HG03469 (cell line): ENCODE data around the gene DCAF5.

Source experiments
- ATAC-seq: cut with Tn5 transposase; IDR thresholded peaks from one replicate; pipeline ENCODE4 v1.9.1; 2021; ENCODE audit warnings: mild to moderate bottlenecking, moderate library complexity, moderate number of reproducible peaks; ENCODE audit not compliant: unreplicated experiment

The DCAF5 gene

DNA sequence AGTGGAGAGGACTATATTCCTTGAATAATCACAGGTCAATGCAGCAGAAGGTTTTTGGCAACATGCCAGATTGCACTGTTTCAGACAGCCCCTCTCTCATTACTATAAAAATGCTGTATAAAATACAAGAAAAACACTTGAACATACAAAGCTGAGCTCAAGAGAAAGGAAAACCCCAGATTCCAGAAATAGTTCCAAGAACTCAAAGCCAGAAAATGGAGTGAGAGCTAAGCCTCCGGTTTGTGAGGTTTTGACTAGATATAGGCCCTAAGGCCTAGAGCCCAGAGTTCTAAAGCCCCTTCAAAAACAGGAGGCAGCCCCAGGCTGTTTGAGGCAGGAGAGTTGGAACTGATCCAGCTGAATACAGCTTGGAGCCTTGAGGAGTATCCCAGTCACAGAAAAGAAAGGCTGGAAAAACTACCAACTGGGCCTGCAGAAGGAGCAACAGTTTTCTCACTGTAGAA lies 144.5 kb downstream of the DCAF5 start:
- ATAC-seq: no peak

DNA sequence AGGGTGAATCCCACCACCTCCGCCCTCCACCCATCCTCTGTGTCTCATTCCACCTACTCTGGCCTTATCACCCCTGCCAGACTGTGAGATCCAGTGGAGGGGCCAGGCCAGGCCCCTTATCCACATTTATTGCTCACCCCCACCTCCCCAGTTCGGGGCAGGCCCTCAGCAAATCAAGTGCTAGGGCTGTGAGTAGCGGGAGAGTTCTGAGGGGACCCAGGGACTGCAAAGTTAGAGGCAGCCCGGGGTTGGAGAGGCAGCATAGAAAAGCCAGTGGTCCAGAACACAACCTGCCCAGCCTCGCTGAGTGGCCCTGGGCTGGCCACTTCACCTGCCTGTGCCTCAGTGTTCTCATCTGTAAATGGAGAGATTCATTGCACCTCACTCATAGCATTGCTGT lies 146.6 kb downstream of the DCAF5 start:
- ATAC-seq: no peak

DNA sequence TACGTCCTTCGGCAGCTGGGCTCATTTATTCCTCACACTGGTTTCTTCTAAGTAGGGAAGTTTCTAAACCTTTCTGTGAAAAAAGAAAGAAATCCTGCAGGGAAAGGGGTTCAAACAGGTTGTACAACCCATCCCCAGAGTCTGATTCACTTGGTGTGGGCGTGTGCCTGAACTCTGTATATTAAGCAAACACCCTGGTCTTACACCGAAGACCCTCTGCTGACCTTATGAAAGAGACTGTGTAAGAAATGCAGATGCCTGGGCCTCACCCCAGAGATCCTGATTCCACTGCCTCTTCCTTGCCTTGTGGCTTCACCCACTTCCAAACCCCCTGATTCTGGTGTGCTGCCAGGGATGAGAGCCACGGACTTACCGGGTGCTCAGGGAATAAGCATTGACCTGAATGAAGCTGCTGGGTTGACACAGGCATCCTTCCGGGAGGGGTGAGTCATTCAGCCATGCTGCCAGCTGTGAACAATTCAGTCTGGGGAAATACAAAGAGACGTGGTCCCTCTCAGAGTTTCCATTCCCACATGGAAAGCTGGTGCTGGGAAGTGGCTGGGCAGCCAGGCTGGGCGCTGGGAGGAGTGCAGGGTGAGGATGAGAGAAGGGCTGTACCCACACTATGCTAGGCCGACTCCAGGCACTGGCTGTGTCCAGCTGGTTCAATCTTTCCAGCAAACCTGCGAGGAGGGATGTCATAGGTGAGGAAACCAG lies 147.3 kb downstream of the DCAF5 start:
- no peak for ATAC-seq

DNA sequence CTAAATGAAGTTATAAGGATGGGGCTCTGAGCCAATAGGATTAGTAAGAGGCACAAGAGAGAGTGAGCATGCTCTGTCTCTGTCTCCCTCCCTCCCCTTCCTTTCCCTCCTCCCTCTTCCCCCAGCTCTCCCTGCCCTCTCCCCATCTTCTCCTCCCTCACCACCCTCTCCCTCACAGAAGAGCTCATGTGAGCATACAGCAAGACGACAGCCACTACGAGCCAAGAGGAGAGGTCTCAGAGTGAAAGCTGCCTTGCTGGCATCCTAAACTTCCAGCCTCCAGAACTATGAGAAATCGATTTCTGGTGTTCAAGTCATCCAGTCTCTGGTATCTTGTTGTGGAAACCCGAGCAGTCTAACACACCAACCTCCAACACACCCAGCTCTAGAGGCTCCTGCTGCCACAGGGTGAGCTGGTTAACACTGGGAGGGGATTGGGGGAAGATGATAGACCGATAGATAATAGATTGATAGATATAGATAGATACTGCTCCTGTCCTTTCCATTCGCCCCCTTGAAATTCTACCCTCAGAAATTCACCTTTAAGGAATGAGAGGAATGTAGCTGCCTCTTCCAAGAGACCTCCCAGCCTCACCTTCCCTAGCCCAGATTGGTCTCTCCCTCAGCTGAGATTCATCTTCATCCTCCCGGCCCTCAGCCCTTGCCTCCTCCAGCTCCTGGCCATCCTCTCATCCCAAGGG lies 148.0 kb downstream of the DCAF5 start:
- ATAC-seq: no peak

DNA sequence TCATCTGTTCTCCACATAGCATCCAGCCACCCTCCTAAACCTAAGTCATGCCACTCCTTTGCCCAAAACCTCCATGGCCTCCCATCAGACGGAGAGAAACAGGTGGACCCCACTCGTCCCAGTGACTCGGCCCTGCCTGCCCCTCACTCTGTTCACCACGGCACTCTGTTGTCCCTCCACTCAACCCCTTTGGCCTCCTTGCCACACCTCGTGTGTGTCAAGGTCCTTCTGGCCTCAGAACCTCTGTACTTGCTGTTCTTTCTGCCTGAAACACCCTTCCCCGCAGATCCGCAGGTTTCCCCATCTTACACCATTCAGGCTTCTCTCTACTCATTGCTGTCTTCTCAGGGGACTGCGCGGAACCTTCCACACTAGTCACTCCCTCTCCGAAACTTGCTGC lies 149.3 kb downstream of the DCAF5 start:
- ATAC-seq: no peak

DNA sequence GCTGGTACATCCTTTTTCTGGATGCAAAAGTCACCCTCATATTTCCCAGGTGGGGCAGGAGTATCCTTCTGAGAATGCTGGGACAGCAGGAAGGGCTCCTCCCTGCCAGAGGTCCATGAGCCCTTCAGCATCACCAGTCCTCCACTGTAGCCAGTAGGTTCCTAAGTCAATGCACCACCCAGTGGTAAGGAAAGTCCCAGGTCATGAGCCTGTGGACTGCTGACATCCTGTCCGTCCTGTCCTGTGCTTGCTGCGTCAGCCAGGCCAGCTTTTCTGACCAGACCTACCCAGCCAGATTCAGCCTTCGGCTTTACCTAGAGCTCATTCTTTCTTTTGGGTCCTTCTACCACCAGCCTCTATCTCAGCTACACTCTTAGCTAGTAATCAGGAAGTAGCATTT lies 150.8 kb downstream of the DCAF5 start:
- ATAC-seq: no peak

DNA sequence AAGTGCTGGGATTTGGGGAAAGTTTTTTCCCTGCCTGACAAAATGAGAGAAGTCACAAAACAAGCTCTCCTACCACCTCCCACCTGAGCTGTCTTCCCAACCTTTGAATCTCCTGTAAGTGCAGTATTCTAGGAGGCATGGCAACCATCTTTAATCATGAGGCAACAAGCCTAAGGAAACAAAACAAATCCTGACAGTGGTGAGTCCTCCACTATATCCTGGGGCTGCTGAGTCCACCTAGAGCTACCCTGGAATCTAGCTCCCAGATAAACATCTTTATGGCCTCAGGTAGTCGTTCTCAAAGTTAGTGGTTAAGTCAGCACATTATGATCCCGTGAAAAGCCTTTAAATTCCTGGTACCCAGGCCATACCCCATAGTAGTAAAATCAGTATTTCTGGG lies 151.5 kb downstream of the DCAF5 start:
- no peak for ATAC-seq
